IMR-90 (cell line): ENCODE data around the gene SF3B3. TPM values are rescaled to one million over a fixed set of nuclear protein-coding genes. Genes with fewer than 3 reads are reported as not detected.

Experiments
- ATAC-seq: fragments of 200-7000 bp; cut with Tn5 transposase; 2 replicates; pipeline ENCODE4 v1.9.1; 2020; ENCODE audit warnings: low read depth, mild to moderate bottlenecking, moderate library complexity
- BruUV-seq: library from RNA; stranded (reverse); fragments of 400-500 nt; replicated peaks from 2 replicates; lab custom pipeline; 2021; lab: Mats Ljungman, UMichigan
- CTCF ChIA-PET: fragments of 300-600 bp; formaldehyde crosslinking; extraction: SDS; loops from one replicate; lab custom pipeline; 2021; ENCODE audit warnings: antibody characterized with exemption; lab: Yijun Ruan, JAX
- POLR2A ChIA-PET: fragments of 300-600 bp; sonication (Branson Sonifier 250); formaldehyde crosslinking; loops from one replicate; lab custom pipeline; 2022; ENCODE audit warnings: antibody characterized with exemption; ENCODE audit not compliant: unreplicated experiment; lab: Charles Lee
- DNase-seq: peaks from one replicate; pipeline ENCODE4 v3.0.0; 2013
- H2AFZ ChIP-seq: replicated peaks from 2 replicates; pipeline ENCODE3; 2013; ENCODE audit warnings: low read length, mild to moderate bottlenecking; ENCODE audit not compliant: poor library complexity
- H2AK5ac ChIP-seq: 2 replicates; pipeline ENCODE4 v1.6.1; 2013; ENCODE audit warnings: low read depth, low read length, inconsistent platforms
- H2AK9ac ChIP-seq: replicated peaks from 2 replicates; pipeline ENCODE3; 2013; ENCODE audit warnings: mild to moderate bottlenecking, low read depth, low read length, moderate library complexity; ENCODE audit not compliant: poor library complexity
- H2BK120ac ChIP-seq: 2 replicates; pipeline ENCODE4 v1.6.1; 2013; ENCODE audit warnings: low read depth, low read length, inconsistent platforms
- H2BK15ac ChIP-seq: 3 replicates; pipeline ENCODE4 v1.6.1; 2013; ENCODE audit warnings: low read depth, low read length, inconsistent platforms
- H2BK20ac ChIP-seq: 2 replicates; pipeline ENCODE4 v1.6.1; 2013; ENCODE audit warnings: low read depth, mild to moderate bottlenecking, inconsistent platforms, low read length, moderate library complexity
- H2BK5ac ChIP-seq: 2 replicates; pipeline ENCODE4 v1.6.1; 2013; ENCODE audit warnings: mild to moderate bottlenecking, low read depth, low read length, inconsistent platforms; ENCODE audit not compliant: poor library complexity, severe bottlenecking
- H3K14ac ChIP-seq: replicated peaks from 2 replicates; pipeline ENCODE4 v1.6.1; 2013; ENCODE audit warnings: low read depth, low read length, inconsistent platforms
- H3K18ac ChIP-seq: 2 replicates; pipeline ENCODE4 v1.6.1; 2013; ENCODE audit warnings: low read depth, low read length, control low read depth
- H3K23ac ChIP-seq: 2 replicates; pipeline ENCODE4 v1.6.1; 2013; ENCODE audit warnings: low read depth, low read length, inconsistent platforms
- H3K27ac ChIP-seq: 2 replicates; pipeline ENCODE4 v1.5.1; 2013; ENCODE audit warnings: mild to moderate bottlenecking, control low read depth, low read length; ENCODE audit not compliant: insufficient read depth
- H3K27me3 ChIP-seq: 2 replicates; pipeline ENCODE4 v1.6.1; 2013; ENCODE audit warnings: low read length; ENCODE audit not compliant: control insufficient read depth, insufficient read depth
- H3K36me3 ChIP-seq: 2 replicates; pipeline ENCODE4 v1.6.1; 2013; ENCODE audit warnings: low read length, mixed read lengths; ENCODE audit not compliant: control insufficient read depth, insufficient read depth
- H3K4ac ChIP-seq: 2 replicates; pipeline ENCODE4 v1.6.1; 2013; ENCODE audit warnings: low read depth, low read length, inconsistent platforms
- H3K4me1 ChIP-seq: 2 replicates; pipeline ENCODE4 v1.6.1; 2013; ENCODE audit warnings: low read length, mixed read lengths; ENCODE audit not compliant: control insufficient read depth, insufficient read depth
- H3K4me2 ChIP-seq: 2 replicates; pipeline ENCODE4 v1.6.1; 2013; ENCODE audit warnings: low read depth, mild to moderate bottlenecking, control low read depth, low read length, moderate library complexity
- H3K4me3 ChIP-seq: 2 replicates; pipeline ENCODE4 v1.5.1; 2013; ENCODE audit warnings: low read depth, mild to moderate bottlenecking, control low read depth, low read length, moderate library complexity; ENCODE audit not compliant: insufficient read depth
- H3K56ac ChIP-seq: 2 replicates; pipeline ENCODE4 v1.6.1; 2013; ENCODE audit warnings: low read length, inconsistent platforms; ENCODE audit not compliant: insufficient read depth; ENCODE audit errors: extremely low read depth
- H3K79me1 ChIP-seq, 2 experiments: 2 replicates each; pipeline ENCODE4 v1.6.1; 2013; ENCODE audit warnings: low read length in 2 of 2, inconsistent platforms in 1 of 2, low read depth in 1 of 2
- H3K9ac ChIP-seq: 2 replicates; pipeline ENCODE4 v1.6.1; 2013; ENCODE audit warnings: low read depth, low read length, control low read depth
- H3K9me1 ChIP-seq: 2 replicates; pipeline ENCODE4 v1.6.1; 2013; ENCODE audit warnings: low read length, inconsistent platforms; ENCODE audit not compliant: insufficient read depth
- H3K9me3 ChIP-seq: 2 replicates; pipeline ENCODE4 v1.6.1; 2013; ENCODE audit warnings: low read length; ENCODE audit not compliant: control insufficient read depth, insufficient read depth
- H4K20me1 ChIP-seq: 2 replicates; pipeline ENCODE4 v1.6.1; 2013; ENCODE audit warnings: low read length, inconsistent platforms; ENCODE audit not compliant: insufficient read depth
- H4K5ac ChIP-seq: 2 replicates; pipeline ENCODE4 v1.6.1; 2013; ENCODE audit warnings: mild to moderate bottlenecking, low read depth, low read length, control low read depth
- H4K8ac ChIP-seq, 2 experiments: 2 replicates each; pipeline ENCODE4 v1.6.1; 2013; ENCODE audit warnings: low read depth in 2 of 2, low read length in 2 of 2, control low read depth in 1 of 2, inconsistent platforms in 1 of 2
- H4K91ac ChIP-seq: 2 replicates; pipeline ENCODE4 v1.6.1; 2013; ENCODE audit warnings: low read depth, low read length, inconsistent platforms; ENCODE audit not compliant: insufficient read depth
- BHLHE40 ChIP-seq: fragments of 150-350 bp; IDR thresholded peaks from 2 replicates; pipeline ENCODE4 v1.6.1; 2016; ENCODE audit warnings: mild to moderate bottlenecking, low read depth, low read length
- CEBPB ChIP-seq: IDR thresholded peaks from 2 replicates; pipeline ENCODE4 v1.6.1; 2012; ENCODE audit warnings: low read depth, low read length, improper control_type of control experiment
- CHD1 ChIP-seq: IDR thresholded peaks from 2 replicates; pipeline ENCODE4 v1.6.1; 2012; ENCODE audit warnings: low read depth, low read length, improper control_type of control experiment
- CTCF ChIP-seq: conservative IDR thresholded peaks from 2 replicates; pipeline ENCODE4 v1.5.1; 2012; ENCODE audit warnings: mild to moderate bottlenecking, low read depth, low read length, improper control_type of control experiment
- ELK1 ChIP-seq: fragments of 150-350 bp; IDR thresholded peaks from 2 replicates; pipeline ENCODE4 v1.6.1; 2016; ENCODE audit warnings: low read depth, mild to moderate bottlenecking, low read length, moderate library complexity, borderline replicate concordance
- FOS ChIP-seq: fragments of 150-350 bp; IDR thresholded peaks from 2 replicates; pipeline ENCODE4 v1.6.1; 2016; ENCODE audit warnings: low read depth, low read length
- MAFK ChIP-seq: IDR thresholded peaks from 2 replicates; pipeline ENCODE4 v1.6.1; 2012; ENCODE audit warnings: low read depth, low read length, improper control_type of control experiment
- MAZ ChIP-seq: IDR thresholded peaks from 2 replicates; pipeline ENCODE4 v1.6.1; 2012; ENCODE audit warnings: low read depth, mild to moderate bottlenecking, low read length, improper control_type of control experiment, moderate library complexity, borderline replicate concordance
- MXI1 ChIP-seq: IDR thresholded peaks from 2 replicates; pipeline ENCODE4 v1.6.1; 2012; ENCODE audit warnings: low read depth, mild to moderate bottlenecking, low read length, moderate library complexity, borderline replicate concordance
- NFE2L2 ChIP-seq: fragments of 150-350 bp; IDR thresholded peaks from 2 replicates; pipeline ENCODE4 v1.6.1; 2016; ENCODE audit warnings: low read depth, mild to moderate bottlenecking, low read length
- POLR2A ChIP-seq: IDR thresholded peaks from 2 replicates; pipeline ENCODE4 v1.6.1; 2012; ENCODE audit warnings: mild to moderate bottlenecking, low read depth, low read length
- RAD21 ChIP-seq: IDR thresholded peaks from 2 replicates; pipeline ENCODE4 v1.6.1; 2012; ENCODE audit warnings: low read length, improper control_type of control experiment
- RCOR1 ChIP-seq: IDR thresholded peaks from 2 replicates; pipeline ENCODE4 v1.6.1; 2012; ENCODE audit warnings: mild to moderate bottlenecking, low read length, improper control_type of control experiment; ENCODE audit not compliant: insufficient replicate concordance
- RFX5 ChIP-seq: IDR thresholded peaks from 2 replicates; pipeline ENCODE4 v1.8.0; 2012; ENCODE audit warnings: low read depth, mild to moderate bottlenecking, low read length, moderate library complexity
- SMC3 ChIP-seq: fragments of 150-350 bp; IDR thresholded peaks from 2 replicates; pipeline ENCODE4 v1.6.1; 2016; ENCODE audit warnings: low read depth, mild to moderate bottlenecking, antibody characterized with exemption, low read length, moderate library complexity
- USF2 ChIP-seq: fragments of 150-350 bp; IDR thresholded peaks from 2 replicates; pipeline ENCODE4 v1.6.1; 2017; ENCODE audit warnings: mild to moderate bottlenecking, antibody characterized with exemption, low read length, low read depth
- WGBS, 2 experiments: methylation state at CpG; one replicate each; pipeline versions ENCODE4 v1.1.5 to v1.1.7; 2013; ENCODE audit warnings: missing lambda C conversion rate in 2 of 2; ENCODE audit not compliant: insufficient read length in 1 of 2; ENCODE audit errors: extremely low coverage in 2 of 2; 5-methylcytosine and 5-hydroxymethylcytosine counted together
- dilution Hi-C: fragments of 300-500 bp; cut with HindIII; formaldehyde crosslinking; loops from one replicate; pipeline ENCODE4 v1.14.3; 2018; ENCODE audit warnings: low sequenced_read_pairs; ENCODE audit not compliant: unreplicated experiment
- in situ Hi-C: fragments of 300-500 bp; cut with MboI; formaldehyde crosslinking; loops from 3 replicates; pipeline ENCODE4 v1.14.3; 2019; ENCODE audit warnings: low sequenced_read_pairs, inconsistent platforms, mixed read lengths
- intact Hi-C: fragments of 100-400 bp; cut with micrococcal nuclease; formaldehyde crosslinking; loops from 2 replicates; pipeline ENCODE4 v1.10.0; 2022
- polyA plus RNA-seq, 3 experiments: library from polyadenylated mRNA; depleted of rRNA; stranded (reverse); fragments of >200 nt; gene quantifications; 2 replicates each; pipeline ENCODE4 v1.2.3, GENCODE V29; 2012; ENCODE audit warnings: low replicate concordance in 1 of 3
- total RNA-seq: library from RNA; depleted of rRNA; stranded (reverse); fragments of >200 nt; gene quantifications from 2 replicates; pipeline ENCODE4 v1.2.3, GENCODE V29; 2012

SF3B3 gene
- total and polyA plus RNA-seq, 2 of the 4 experiments (the other 2 are of a cell fraction): 97.9 to 134 TPM

DNA sequence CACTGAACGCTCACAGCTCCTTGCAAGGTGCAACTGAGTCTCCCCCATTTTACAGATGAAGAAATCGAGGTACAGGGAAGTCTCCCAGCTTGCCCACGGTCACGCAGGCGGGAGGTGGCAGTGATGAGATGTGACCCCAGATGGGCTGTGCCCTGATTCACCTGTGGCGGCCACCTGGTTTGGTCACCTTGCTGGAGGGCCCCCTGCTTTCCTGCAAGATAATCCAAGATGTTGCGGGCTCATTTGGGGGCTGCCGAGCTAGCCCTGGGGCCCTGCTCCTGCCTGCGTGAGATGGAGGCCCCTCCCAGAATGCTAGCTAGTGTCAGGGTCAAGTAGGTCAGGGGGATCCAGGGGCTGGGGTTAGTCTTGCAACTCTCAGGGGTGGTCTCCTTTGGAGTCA, 63.1 kb downstream of the SF3B3 start:
- no peak overlapping the region for H2BK5ac ChIP-seq
- no peak overlapping the region for H3K4me3 ChIP-seq
- no peak overlapping the region for H3K4ac ChIP-seq
- H3K79me1 ChIP-seq: no peaks in the 10 kb centered on the region
- no peak overlapping the region for H4K91ac ChIP-seq
- H3K9ac ChIP-seq: no peak overlapping the region
- H3K14ac ChIP-seq: no peak overlapping the region
- whole genome bisulfite sequencing, 2 experiments: no CpG with 5 or more reads among the region's 9 CpGs
- H3K9me1 ChIP-seq: no peaks in the 10 kb centered on the region; the same call in 1 of the 2 replicates
- no TSS peak for BruUV-seq
- no peak for DNase-seq
- no peak overlapping the region for H2AK5ac ChIP-seq
- H3K56ac ChIP-seq: no peak overlapping the region
- ChIA-PET CTCF (no interaction called here), POLR2A (no interaction called here)
- dilution Hi-C loops: no loop called here
- TF ChIP-seq SMC3 (no peak), CEBPB (no peak), POLR2A (no peak), MXI1 (no peak), CHD1 (no peak), RCOR1 (no peak), BHLHE40 (no peak), CTCF (no peak), NFE2L2 (no peak), MAZ (no peak), FOS (no peak), ELK1 (no peak), USF2 (no peak), MAFK (no peak), RAD21 (no peak), RFX5 (no peak)
- intact Hi-C loops: no loop called here
- H2AK9ac ChIP-seq: no peak overlapping the region
- no peaks in the 10 kb centered on the region; the same call in 1 of the 2 replicates for H3K27me3 ChIP-seq
- H4K5ac ChIP-seq: no peak overlapping the region
- in situ Hi-C loops: no loop called here
- H3K27ac ChIP-seq: no peak overlapping the region
- no peak overlapping the region for H3K18ac ChIP-seq
- no peaks in the 10 kb centered on the region for H4K20me1 ChIP-seq
- no peak overlapping the region for H2BK120ac ChIP-seq
- H3K4me1 ChIP-seq: peaks cover 8% of the 10 kb centered on the region
- H2BK15ac ChIP-seq: no peak overlapping the region
- H4K8ac ChIP-seq: no peak overlapping the region
- H2BK20ac ChIP-seq: no peak overlapping the region
- H3K23ac ChIP-seq: no peak overlapping the region
- ATAC-seq: no peak
- H3K4me2 ChIP-seq: no peak overlapping the region
- H3K9me3 ChIP-seq: no peaks in the 10 kb centered on the region
- no peaks in the 10 kb centered on the region for H3K36me3 ChIP-seq
- H2AFZ ChIP-seq: no peak overlapping the region
